GM18505 (cell line): ENCODE measurements around the gene NUDCD3.

ENCODE experiments used
- ATAC-seq: cut with Tn5 transposase; IDR thresholded peaks from one replicate; pipeline ENCODE4 v1.9.1; 2021; ENCODE audit not compliant: unreplicated experiment
- POLR2A ChIP-seq: IDR thresholded peaks from 4 replicates; pipeline ENCODE4 v1.6.1; 2011; ENCODE audit warnings: borderline replicate concordance; ENCODE audit not compliant: insufficient read depth, insufficient read length; ENCODE audit errors: extremely low read depth

NUDCD3 gene

DNA sequence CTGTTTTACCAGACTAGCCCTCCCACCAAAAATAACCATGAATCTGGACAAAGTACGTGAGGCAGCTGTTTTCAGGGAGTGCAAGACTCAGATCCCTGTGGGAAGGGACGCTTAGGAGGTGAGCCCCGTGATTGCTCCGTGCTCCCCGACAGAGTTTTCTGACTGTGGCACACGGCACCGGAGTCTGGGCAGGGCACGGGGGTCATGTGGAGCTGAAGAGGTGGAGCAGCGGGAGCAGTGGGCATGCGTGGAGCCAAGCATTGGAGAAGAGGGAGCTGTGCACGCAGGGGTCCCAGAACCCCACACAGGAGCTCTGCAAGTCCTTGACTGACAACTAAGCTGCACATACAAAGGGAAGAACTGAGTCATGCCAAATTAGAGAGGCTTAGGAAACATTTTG, 154.0 kb downstream of the NUDCD3 start:
- no peak for TF ChIP-seq POLR2A
- no peak for ATAC-seq

DNA sequence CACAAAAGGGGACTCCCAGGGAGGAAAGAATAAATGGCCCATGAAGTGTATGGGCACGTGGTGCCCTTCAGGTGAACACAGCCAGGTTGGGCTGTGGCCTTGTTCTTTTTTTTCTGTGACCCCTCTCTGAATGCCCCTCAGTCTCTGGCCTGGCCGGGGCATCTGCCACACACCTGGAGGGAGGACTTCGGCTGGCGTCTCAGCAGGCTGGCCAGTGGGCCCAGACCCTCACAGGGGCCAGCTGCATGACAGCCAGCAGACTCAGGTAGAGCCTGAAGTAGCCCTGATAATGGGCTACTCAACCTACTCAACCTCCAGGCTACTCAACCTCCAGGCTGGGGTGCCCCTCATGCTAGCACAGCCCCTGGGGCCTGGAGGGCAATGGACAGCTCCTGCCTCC, 155.3 kb downstream of the NUDCD3 start:
- TF ChIP-seq POLR2A: no peak
- ATAC-seq: no peak

DNA sequence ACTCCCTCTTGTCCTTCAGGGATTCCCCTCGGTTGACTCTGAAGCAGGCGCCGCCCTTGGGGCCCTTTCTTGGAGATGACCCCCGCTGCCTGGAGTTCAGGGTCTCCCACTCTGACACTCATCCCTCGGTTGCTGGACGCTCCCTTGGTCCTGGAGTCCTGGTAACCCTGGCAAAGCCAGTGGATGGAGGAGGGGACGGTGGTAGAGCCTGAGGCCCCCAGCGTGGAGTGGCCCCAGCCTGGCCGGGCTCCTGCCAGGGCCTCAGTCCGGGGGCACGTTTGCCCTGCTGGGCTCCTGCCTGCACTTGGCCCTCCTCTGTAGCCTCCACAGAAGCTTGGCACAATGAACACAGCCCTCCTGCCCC, 155.7 kb downstream of the NUDCD3 start:
- no peak for ATAC-seq
- no peak for TF ChIP-seq POLR2A

DNA sequence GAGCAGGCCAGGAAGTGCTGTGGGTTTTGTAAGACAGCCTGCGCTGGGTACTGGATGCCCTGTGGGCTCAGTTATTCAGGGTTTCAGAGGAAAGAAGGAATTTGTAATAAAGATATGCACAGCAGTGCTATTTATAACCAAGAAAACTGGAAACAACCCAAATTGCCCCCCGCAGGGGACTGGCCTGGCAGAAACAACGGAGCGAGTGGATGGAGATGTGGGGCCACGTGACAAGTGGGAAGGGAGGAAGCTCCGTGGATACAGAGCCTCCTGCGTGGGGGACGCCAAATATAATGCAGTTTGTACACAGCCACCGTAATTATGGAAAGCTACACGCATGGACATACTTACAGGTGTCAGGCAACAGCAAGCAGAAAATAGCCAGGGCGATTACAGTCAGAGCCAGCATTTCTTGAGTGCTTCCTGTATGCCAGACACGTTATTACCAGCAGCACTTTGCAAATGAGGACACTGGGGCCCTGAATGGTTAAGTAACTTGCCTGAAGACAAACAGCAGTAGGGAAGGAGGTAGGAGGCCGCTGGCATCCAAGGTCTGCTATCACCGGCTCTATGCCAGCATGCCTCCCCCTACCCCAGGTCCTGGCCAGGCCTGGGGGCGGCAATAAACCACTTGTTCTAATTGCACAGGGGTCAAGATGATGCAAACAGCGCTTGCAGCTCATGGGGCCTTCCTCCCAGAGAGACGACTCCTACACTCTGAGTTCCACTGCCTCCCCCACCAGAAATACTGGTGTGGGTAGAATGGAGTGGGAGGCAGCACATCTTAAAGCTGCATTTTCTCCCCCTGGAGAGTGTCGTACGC, 156.3 kb downstream of the NUDCD3 start:
- no peak for TF ChIP-seq POLR2A

DNA sequence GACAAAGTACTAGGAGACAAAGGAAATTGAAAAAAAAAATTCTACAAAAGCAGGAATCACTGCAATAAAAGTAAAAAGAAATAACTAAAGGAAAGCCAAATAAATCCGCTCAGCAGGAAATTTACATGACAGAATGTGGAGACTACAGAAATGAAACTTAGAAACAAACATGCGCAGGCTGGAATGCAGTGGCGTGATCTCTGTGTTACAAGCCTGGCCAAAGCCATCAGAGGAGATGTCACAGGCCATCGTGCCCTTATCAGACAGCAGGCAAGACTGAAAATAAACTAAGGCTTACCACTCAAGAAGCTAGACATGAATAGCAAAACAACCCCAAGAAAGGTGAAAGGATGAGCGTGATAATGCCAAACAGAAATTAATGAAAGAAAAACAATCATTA, 158.8 kb downstream of the NUDCD3 start:
- no peak for TF ChIP-seq POLR2A
- ATAC-seq: no peak

More for the DNA sequence above, 156.3 kb downstream of the NUDCD3 start:
- no peak for ATAC-seq

DNA sequence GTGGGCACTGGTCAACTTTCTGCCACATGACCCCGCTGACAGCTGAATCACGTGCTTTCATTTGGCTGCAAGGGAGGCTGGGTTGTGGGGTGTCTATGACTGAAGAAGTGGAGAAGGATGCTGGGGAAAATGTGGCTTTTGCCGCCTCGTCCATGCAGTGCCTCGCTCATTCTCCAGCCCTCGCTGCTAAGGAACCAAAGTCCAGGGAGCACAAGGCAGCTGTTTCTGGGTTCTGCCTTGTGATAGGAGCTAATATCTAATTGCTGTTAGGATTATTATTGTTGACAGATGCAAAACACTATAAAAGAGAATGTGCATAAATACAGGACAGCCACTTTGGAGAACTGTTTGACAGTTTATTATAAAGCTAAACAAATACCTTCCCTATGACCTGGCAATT, 160.1 kb downstream of the NUDCD3 start:
- TF ChIP-seq POLR2A: no peak

DNA sequence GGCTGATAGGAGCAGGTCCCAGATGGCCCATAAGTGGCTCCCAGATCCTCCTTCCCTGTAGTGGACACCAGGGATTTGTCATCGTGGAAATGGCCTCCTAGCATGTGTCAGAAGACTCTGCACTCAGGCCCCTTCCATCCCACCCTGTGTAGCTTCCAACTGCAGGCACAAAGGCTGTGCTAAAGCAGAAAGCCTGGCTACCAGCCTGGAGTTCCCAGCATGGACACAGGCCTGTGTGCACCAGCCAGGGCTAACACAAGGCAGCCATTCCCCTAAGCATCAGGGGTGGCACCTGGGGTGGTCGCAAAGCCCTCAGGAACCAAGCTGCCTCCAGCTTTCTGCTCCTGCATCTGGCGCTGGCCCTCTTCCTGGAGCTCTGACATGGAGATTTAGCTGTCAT, 160.6 kb downstream of the NUDCD3 start:
- no peak for TF ChIP-seq POLR2A
- no peak for ATAC-seq

More for the DNA sequence above, 160.1 kb downstream of the NUDCD3 start:
- no peak for ATAC-seq
